ENCODE data around the gene UBXN6. TPM values are rescaled to one million over a fixed set of nuclear protein-coding genes. Genes with fewer than 3 reads are reported as not detected.

Gene UBXN6
- total and polyA plus RNA-seq, 2 experiments from 2014 or later = 19.1 to 21.6 TPM

GRCh38 chr19:4477034-4477801, 19.6 kb upstream of the UBXN6 start:
- Histone ChIP-seq H3K79me2 (replicated peaks; ENCODE audit: insufficient read depth) (peaks cover 38% of the 10 kb centered on the region), H3K36me3 (ENCODE audit: insufficient read depth) (0 out of 2 replicates have a peak, but pooled peaks cover 24% of the 10 kb centered on the region), H3K4me2 (no peak overlapping the region), H3K4me3 (no peak overlapping the region), H3K27ac (ENCODE audit: low read depth) (no peak overlapping the region), H4K20me1 (replicated peaks; ENCODE audit: insufficient read depth) (peaks cover 18% of the 10 kb centered on the region), H3F3A (replicated peaks; ENCODE audit: low read depth) (peaks cover 18% of the 10 kb centered on the region; the same call in 1 of the 2 replicates), H2AFZ (no peak overlapping the region), H3K9me2 (ENCODE audit: insufficient read depth) (no peaks in the 10 kb centered on the region), H3K27me3 (ENCODE audit: insufficient read depth) (no peaks in the 10 kb centered on the region), H3K4me1 (ENCODE audit: insufficient read depth) (peaks cover 9% of the 10 kb centered on the region; the same call in 1 of the 2 replicates)
- no peak for ATAC-seq
- Mint-ChIP-seq H3K4me3 (no peak overlapping the region), H3K4me1 (peaks cover 9% of the 10 kb centered on the region), H3K27me3 (ENCODE audit: insufficient read depth, low read depth, poor library complexity) (peaks cover 11% of the 10 kb centered on the region), H3K9me3 (no peaks in the 10 kb centered on the region), H3K27ac (no peak overlapping the region), H3K36me3 (ENCODE audit: low read depth) (peaks cover 29% of the 10 kb centered on the region)
- no peak for TF ChIP-seq ZNF462 (CRISPR knock-in tag; IDR thresholded peaks at IDR 0.05)
- no peak for TF ChIP-seq EZH2phosphoT487 (IDR thresholded peaks at IDR 0.05; ENCODE audit: unreplicated experiment)
- no peak for TF ChIP-seq NANOG (IDR thresholded peaks at IDR 0.05; ENCODE audit: borderline replicate concordance)
- TF ChIP-seq CREB1 (CRISPR knock-in tag; IDR thresholded peaks at IDR 0.05; ENCODE audit: low read depth) = no peak
- no peak for TF ChIP-seq STAT1 (IDR thresholded peaks at IDR 0.05; ENCODE audit: unreplicated experiment)
- TF ChIP-seq ZNF114 (CRISPR knock-in tag; IDR thresholded peaks at IDR 0.05) = no peak
- TF ChIP-seq CTCF (conservative IDR thresholded peaks at IDR 0.05; ENCODE audit: low read depth in 2 of 2) = no peak
- no peak for TF ChIP-seq REST (IDR thresholded peaks at IDR 0.05; ENCODE audit: unreplicated experiment)
- no peak for DNase-seq (ENCODE audit: low spot score)
